SU-DHL-6 (cell line): Measurements from ENCODE around the gene PPL.

Experiments used
- CTCF ChIP-seq: fragments of 200-600 bp; sonication (generic); IDR thresholded peaks from one replicate; pipeline ENCODE4 v1.5.1; 2017; ENCODE audit warnings: antibody characterized with exemption, mild to moderate bottlenecking, low read length, moderate library complexity; ENCODE audit not compliant: insufficient read depth, poor library complexity, severe bottlenecking
- EZH2phosphoT487 ChIP-seq: fragments of 200-600 bp; sonication (generic), shearing (Covaris generic); conservative IDR thresholded peaks from 2 replicates; pipeline ENCODE4 v1.6.1; 2018; ENCODE audit warnings: mild to moderate bottlenecking, antibody characterized with exemption, low read length, moderate library complexity, mixed read lengths

- TF ChIP-seq CTCF = no peak
- TF ChIP-seq EZH2phosphoT487 = no peak
Measured at GRCh38 chr16:4899474-4899846, 37.5 kb downstream of the PPL start.
